Esophagus muscularis mucosa (tissue), 4 donors: ENCODE data around the gene APOA5. TPM values are rescaled to one million over a fixed set of nuclear protein-coding genes. Genes with fewer than 3 reads are reported as not detected.
A peak's percentile ranks its signal among the peaks of the same experiment; 100 is the strongest.

Experiments used
- DNase-seq: peaks from one replicate; pipeline ENCODE4 v3.0.0-alpha.2; 2017; ENCODE audit errors: extremely low spot score
- H3K27ac ChIP-seq, 4 donors: fragments of 200-600 bp; sonication (generic); replicated peaks in 1 of 4; 1 replicate in 3 of 4; 2 replicates in 1 of 4; pipeline ENCODE4 v1.5.1; 2016 to 2019; ENCODE audit warnings: mild to moderate bottlenecking in 1 of 4
- H3K27me3 ChIP-seq, 4 donors: fragments of 200-600 bp; sonication (generic); one replicate each; pipeline versions ENCODE4 v1.5.1 to v1.6.0; 2016 to 2019
- H3K36me3 ChIP-seq, 4 donors: fragments of 200-600 bp; sonication (generic); one replicate each; pipeline ENCODE4 v1.5.1; 2016 to 2019
- H3K4me1 ChIP-seq, 4 donors: fragments of 200-600 bp; sonication (generic); one replicate each; pipeline ENCODE4 v1.5.1; 2016 to 2019
- H3K4me3 ChIP-seq, 4 donors: fragments of 200-600 bp; sonication (generic); 1 replicate in 2 of 4; 2 replicates in 2 of 4; pipeline ENCODE4 v1.5.1; 2016 to 2019; ENCODE audit warnings: mild to moderate bottlenecking in 4 of 4, moderate library complexity in 1 of 4
- H3K9me3 ChIP-seq, 4 donors: fragments of 200-600 bp; sonication (generic); 1 replicate in 3 of 4; 2 replicates in 1 of 4; pipeline ENCODE4 v1.5.1; 2016 to 2019
- CTCF ChIP-seq, 3 experiments: fragments of 200-600 bp in 2 of 3; fragments of 450-650 bp in 1 of 3; sonication (generic) in 2 of 3; IDR thresholded peaks; one replicate each; pipeline ENCODE4 v1.5.1; 2017 to 2019; ENCODE audit warnings: antibody characterized with exemption in 3 of 3, mild to moderate bottlenecking in 2 of 3, moderate library complexity in 1 of 3
- EP300 ChIP-seq: sonication (generic); formaldehyde crosslinking; IDR thresholded peaks from one replicate; pipeline ENCODE4 v1.6.1; 2017; ENCODE audit warnings: antibody characterized with exemption
- POLR2A ChIP-seq: fragments of 450-650 bp; IDR thresholded peaks from one replicate; pipeline ENCODE4 v1.6.1; 2017; ENCODE audit warnings: antibody characterized with exemption, moderate library complexity, mild to moderate bottlenecking, low read depth
- POLR2AphosphoS5 ChIP-seq, 2 donors: sonication (generic); formaldehyde crosslinking; IDR thresholded peaks; one replicate each; pipeline ENCODE4 v1.6.1; 2017; ENCODE audit warnings: antibody characterized with exemption in 2 of 2
- WGBS: methylation state at CpG from one replicate; pipeline ENCODE4 v1.1.5; 2018; 5-methylcytosine and 5-hydroxymethylcytosine counted together
- intact Hi-C: fragments of 100-400 bp; cut with DNase I; formaldehyde crosslinking; loops from one replicate; pipeline ENCODE4 v1.15.1; 2023
- total RNA-seq, 4 donors: library from RNA; depleted of rRNA; stranded (reverse); fragments of >200 nt; gene quantifications; one replicate each; pipeline versions ENCODE4 v1.1.0 to v1.2.1, GENCODE V29; 2016

Gene APOA5
- total RNA-seq, 4 donors from 2014 or later: not detected

DNA sequence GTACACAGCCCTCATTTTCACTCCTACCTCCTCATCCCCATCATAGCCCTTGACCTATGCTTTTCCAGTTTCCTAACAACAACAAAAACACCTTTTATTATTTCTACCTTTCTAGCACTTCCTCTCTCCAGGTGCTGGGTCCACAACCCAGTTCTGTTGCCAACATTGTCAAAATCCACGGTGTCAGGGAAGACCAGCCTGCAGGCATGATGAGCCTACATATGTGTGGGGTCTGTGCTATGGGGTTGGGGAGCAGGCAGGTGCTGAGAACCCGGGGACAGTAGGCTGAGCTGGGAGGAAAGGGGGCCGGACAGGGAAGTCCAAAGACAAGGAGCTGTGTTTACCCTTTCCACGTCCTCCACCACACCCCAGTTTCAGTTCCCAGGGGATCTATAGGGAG is 3.1 kb downstream of the APOA5 start:
- H3K27me3 ChIP-seq: no peaks in the 10 kb centered on the region
- intact Hi-C loops: no loop called here
- H3K4me3 ChIP-seq: peak overlapping the region; percentile 90 to 100 (median 98)
- H3K4me1 ChIP-seq: peaks cover 20 to 38% (median 27%) of the 10 kb centered on the region in 4 donors
- no peaks in the 10 kb centered on the region for H3K9me3 ChIP-seq
- H3K27ac ChIP-seq: peak overlapping the region; percentile 85 to 92 (median 90)
- peaks cover 25 to 32% (median 29%) of the 10 kb centered on the region in 4 donors for H3K36me3 ChIP-seq
- no peak for DNase-seq
- no peak for TF ChIP-seq POLR2A
- TF ChIP-seq CTCF (IDR thresholded peaks at IDR 0.05): no peak
- 55% methylated on average over 3 of the region's 4 CpGs for WGBS

GRCh38 chr11:116787786-116788486 is 3.7 kb downstream of the APOA5 start, which contains the start of gene ZPR1:
TSS of gene ZPR1 (minus strand) at chr11:116788023. CDS start at chr11:116787990, 33 bp downstream.
- H3K9me3 ChIP-seq: no peaks in the 10 kb centered on the region
- H3K27me3 ChIP-seq: no peaks in the 10 kb centered on the region
- 1% methylated on average over 24 of the region's 56 CpGs for WGBS
- TF ChIP-seq POLR2AphosphoS5 (IDR thresholded peaks at IDR 0.05): peak; percentile 82 to 89
- TF ChIP-seq EP300: no peak
- no peak for TF ChIP-seq CTCF (IDR thresholded peaks at IDR 0.05)
- peak; percentile 45 for TF ChIP-seq POLR2A
- peaks cover 31 to 38% (median 35%) of the 10 kb centered on the region in 4 donors for H3K36me3 ChIP-seq
- peak within 1 kb of the TSS; percentile 85 to 92 (median 90) for H3K27ac ChIP-seq
- peak; percentile 95 for DNase-seq
- intact Hi-C loops: no loop called here
- H3K4me1 ChIP-seq: peaks cover 20 to 38% (median 27%) of the 10 kb centered on the region in 4 donors
- H3K4me3 ChIP-seq: peak within 1 kb of the TSS; percentile 90 to 100 (median 98)

GRCh38 chr11:116787436-116787785 is 4.3 kb downstream of the APOA5 start:
- H3K36me3 ChIP-seq: peaks cover 36 to 43% (median 40%) of the 10 kb centered on the region in 4 donors
- peak overlapping the region; percentile 90 to 100 (median 98) for H3K4me3 ChIP-seq
- under 1% methylated on average over 15 of the region's 15 CpGs for WGBS
- TF ChIP-seq POLR2AphosphoS5 (IDR thresholded peaks at IDR 0.05): no peak
- TF ChIP-seq EP300: no peak
- TF ChIP-seq CTCF (IDR thresholded peaks at IDR 0.05): no peak
- TF ChIP-seq POLR2A: no peak
- no peak for DNase-seq
- H3K27ac ChIP-seq: peak overlapping the region; percentile 85 to 92 (median 90)
- H3K4me1 ChIP-seq: peaks cover 20 to 38% (median 27%) of the 10 kb centered on the region in 4 donors
- intact Hi-C loops: no loop called here
- H3K27me3 ChIP-seq: no peaks in the 10 kb centered on the region
- no peaks in the 10 kb centered on the region for H3K9me3 ChIP-seq

- H3K27me3 ChIP-seq: no peaks in the 10 kb centered on the region
- intact Hi-C loops: no loop called here
- H3K4me3 ChIP-seq: peak overlapping the region; percentile 90 to 100 (median 98)
- no peak for DNase-seq
- no peaks in the 10 kb centered on the region for H3K9me3 ChIP-seq
- peaks cover 40 to 48% (median 44%) of the 10 kb centered on the region in 4 donors for H3K36me3 ChIP-seq
- TF ChIP-seq EP300 (no peak), CTCF (IDR thresholded peaks at IDR 0.05) (no peak), POLR2A (no peak), POLR2AphosphoS5 (IDR thresholded peaks at IDR 0.05) (no peak)
- peak overlapping the region in 3 of 4 donors; percentile 85 to 92 (median 91) for H3K27ac ChIP-seq
- WGBS: 69% methylated on average over 5 of the region's 5 CpGs
- peaks cover 20 to 38% (median 27%) of the 10 kb centered on the region in 4 donors for H3K4me1 ChIP-seq
Observed at GRCh38 chr11:116786966-116787365, 4.7 kb downstream of the APOA5 start.
